Body of pancreas (tissue), 4 donors: ENCODE measurements around the gene TNKS1BP1. TPM values are rescaled to one million over a fixed set of nuclear protein-coding genes. Genes with fewer than 3 reads are reported as not detected.

Source experiments
- ATAC-seq: fragments of 150-250 bp; one replicate; pipeline ENCODE4 v1.9.1; 2016
- DNase-seq, 4 donors: peaks; one replicate each; pipeline ENCODE4 v3.0.0-alpha.2; 2019
- H3K27ac ChIP-seq, 4 donors: fragments of 200-600 bp; sonication (generic); 1 replicate in 3 of 4; 2 replicates in 1 of 4; pipeline versions ENCODE4 v1.5.1 to v1.6.1; 2016 to 2019; ENCODE audit warnings: mild to moderate bottlenecking in 1 of 4, mixed read lengths in 1 of 4, moderate library complexity in 1 of 4
- H3K27me3 ChIP-seq, 2 donors: fragments of 200-600 bp; sonication (generic); one replicate each; pipeline ENCODE4 v1.6.0; 2016; ENCODE audit warnings: mild to moderate bottlenecking in 1 of 2
- H3K36me3 ChIP-seq, 2 donors: fragments of 200-600 bp; sonication (generic); replicated peaks in 1 of 2; 2 replicates each; pipeline ENCODE4 v1.5.1; 2016; ENCODE audit warnings: low read depth in 2 of 2; ENCODE audit not compliant: insufficient read depth in 1 of 2
- H3K4me1 ChIP-seq: fragments of 200-600 bp; sonication (generic); one replicate; pipeline ENCODE4 v1.6.0; 2016
- H3K4me3 ChIP-seq, 2 donors: fragments of 200-600 bp; sonication (generic); 1 replicate in 1 of 2; 2 replicates in 1 of 2; pipeline ENCODE4 v1.5.1; 2016 to 2019
- H3K9me3 ChIP-seq, 3 donors: fragments of 200-600 bp; sonication (generic); 1 replicate in 2 of 3; 2 replicates in 1 of 3; pipeline ENCODE4 v1.5.1; 2016
- POLR2A ChIP-seq, 3 donors: fragments of 450-650 bp; IDR thresholded peaks; one replicate each; pipeline ENCODE4 v1.6.1; 2016; ENCODE audit warnings: antibody characterized with exemption in 3 of 3, mild to moderate bottlenecking in 2 of 3
- WGBS, 2 donors: methylation state at CpG; one replicate each; pipeline ENCODE4 v1.1.5; 2017; 5-methylcytosine and 5-hydroxymethylcytosine counted together
- intact Hi-C: fragments of 100-400 bp; cut with DNase I; formaldehyde crosslinking; loops from one replicate; pipeline ENCODE4 v1.15.1; 2023
- total RNA-seq, 2 donors: library from RNA; depleted of rRNA; stranded (reverse); fragments of >200 nt; gene quantifications; one replicate each; pipeline ENCODE4 v1.1.0, GENCODE V29; 2016
- TF ChIP-seq, protein P1 (sequence below), 7 experiments: fragments of 450-650 bp in 4 of 7; fragments of 200-600 bp in 3 of 7; sonication (generic) in 3 of 7; IDR thresholded peaks; one replicate each; pipeline ENCODE4 v1.5.1; 2016 to 2019; ENCODE audit warnings: antibody characterized with exemption in 7 of 7

TNKS1BP1 gene
- total RNA-seq, 2 donors from 2014 or later = 83.5 to 115 TPM

DNA sequence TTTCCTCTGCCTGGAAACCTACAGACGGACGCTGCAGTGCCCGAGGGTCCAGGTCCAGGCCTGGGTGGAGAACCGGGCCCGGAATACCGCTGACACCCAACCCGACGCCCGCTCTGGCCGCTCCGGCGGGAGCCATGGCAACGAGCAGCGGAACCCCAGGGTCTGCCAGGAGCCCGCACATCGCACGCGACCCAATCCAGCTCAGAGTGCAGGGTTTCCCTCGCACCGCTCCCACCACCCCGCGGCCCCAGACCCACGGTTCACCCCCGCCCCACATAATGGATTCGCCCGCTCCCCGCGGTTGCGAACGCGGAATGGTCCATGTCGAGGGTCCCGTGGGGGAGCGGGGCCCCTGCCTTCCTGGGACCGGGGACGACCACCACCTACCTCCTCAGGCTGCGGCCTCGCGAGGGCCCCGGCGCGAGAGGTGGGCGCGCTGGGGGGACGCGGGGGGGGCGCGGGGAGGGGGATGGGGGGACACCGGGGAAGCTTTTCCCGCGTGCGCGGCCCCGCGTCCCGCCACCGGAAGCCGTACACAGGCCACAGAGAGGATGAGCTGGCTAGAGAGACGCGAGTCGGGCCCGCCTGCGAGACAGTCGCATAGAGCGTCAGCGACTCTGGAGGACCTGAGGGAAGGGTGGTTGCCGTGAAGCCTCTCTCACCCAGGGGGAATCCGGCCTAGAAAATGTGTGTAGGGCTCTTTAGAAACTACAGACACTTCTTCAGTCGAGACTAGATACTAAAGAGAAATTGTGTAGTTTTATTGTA lies 10.8 kb upstream of the TNKS1BP1 start, which contains the start of gene SSRP1:
Gene SSRP1, minus strand, starts transcription at position 550 of the 768 bp plus-strand sequence. CDS start 771 bp downstream, outside the sequence.
- peaks cover 19% of the 10 kb centered on the region for H3K4me1 ChIP-seq
- peaks cover 0 to 12% of the 10 kb centered on the region in 2 donors for H3K36me3 ChIP-seq
- ATAC-seq (peak; percentile 97), DNase-seq (peak; percentile 85 to 91 (median 88))
- H3K4me3 ChIP-seq = peak within 1 kb of the TSS; percentile 79
- WGBS, 2 donors = 0% methylated on average over 8 to 67 of the region's 69 CpGs
- TF ChIP-seq POLR2A (IDR thresholded peaks at IDR 0.05) = peak; percentile 10 to 77 (median 73)
- TF ChIP-seq, protein P1, sequence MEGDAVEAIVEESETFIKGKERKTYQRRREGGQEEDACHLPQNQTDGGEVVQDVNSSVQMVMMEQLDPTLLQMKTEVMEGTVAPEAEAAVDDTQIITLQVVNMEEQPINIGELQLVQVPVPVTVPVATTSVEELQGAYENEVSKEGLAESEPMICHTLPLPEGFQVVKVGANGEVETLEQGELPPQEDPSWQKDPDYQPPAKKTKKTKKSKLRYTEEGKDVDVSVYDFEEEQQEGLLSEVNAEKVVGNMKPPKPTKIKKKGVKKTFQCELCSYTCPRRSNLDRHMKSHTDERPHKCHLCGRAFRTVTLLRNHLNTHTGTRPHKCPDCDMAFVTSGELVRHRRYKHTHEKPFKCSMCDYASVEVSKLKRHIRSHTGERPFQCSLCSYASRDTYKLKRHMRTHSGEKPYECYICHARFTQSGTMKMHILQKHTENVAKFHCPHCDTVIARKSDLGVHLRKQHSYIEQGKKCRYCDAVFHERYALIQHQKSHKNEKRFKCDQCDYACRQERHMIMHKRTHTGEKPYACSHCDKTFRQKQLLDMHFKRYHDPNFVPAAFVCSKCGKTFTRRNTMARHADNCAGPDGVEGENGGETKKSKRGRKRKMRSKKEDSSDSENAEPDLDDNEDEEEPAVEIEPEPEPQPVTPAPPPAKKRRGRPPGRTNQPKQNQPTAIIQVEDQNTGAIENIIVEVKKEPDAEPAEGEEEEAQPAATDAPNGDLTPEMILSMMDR (IDR thresholded peaks at IDR 0.05) = peak in 1 of 7 experiments; percentile 12
- peak within 1 kb of the TSS; percentile 70 to 87 (median 80) for H3K27ac ChIP-seq
- no peaks in the 10 kb centered on the region for H3K9me3 ChIP-seq
- intact Hi-C loops = no loop called here
- no peaks in the 10 kb centered on the region for H3K27me3 ChIP-seq

DNA sequence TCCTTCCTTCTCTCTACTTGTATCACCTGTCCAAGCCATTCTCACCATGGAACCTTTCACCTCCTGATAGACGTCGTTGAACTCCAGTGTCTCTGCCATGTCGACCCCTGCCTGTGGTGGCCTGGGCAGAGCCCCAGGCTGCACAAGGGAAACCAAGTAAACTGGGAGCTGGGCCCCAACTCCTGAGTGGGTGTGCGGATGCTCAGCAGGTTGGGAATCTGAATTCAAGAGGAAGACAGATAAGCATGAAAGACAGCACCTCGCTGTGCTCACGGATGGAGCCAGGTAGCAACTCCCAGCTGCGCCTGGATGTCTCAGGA lies 10.2 kb upstream of the TNKS1BP1 start:
- H3K36me3 ChIP-seq = peaks cover 0 to 17% of the 10 kb centered on the region in 2 donors
- no peak for ATAC-seq

DNA sequence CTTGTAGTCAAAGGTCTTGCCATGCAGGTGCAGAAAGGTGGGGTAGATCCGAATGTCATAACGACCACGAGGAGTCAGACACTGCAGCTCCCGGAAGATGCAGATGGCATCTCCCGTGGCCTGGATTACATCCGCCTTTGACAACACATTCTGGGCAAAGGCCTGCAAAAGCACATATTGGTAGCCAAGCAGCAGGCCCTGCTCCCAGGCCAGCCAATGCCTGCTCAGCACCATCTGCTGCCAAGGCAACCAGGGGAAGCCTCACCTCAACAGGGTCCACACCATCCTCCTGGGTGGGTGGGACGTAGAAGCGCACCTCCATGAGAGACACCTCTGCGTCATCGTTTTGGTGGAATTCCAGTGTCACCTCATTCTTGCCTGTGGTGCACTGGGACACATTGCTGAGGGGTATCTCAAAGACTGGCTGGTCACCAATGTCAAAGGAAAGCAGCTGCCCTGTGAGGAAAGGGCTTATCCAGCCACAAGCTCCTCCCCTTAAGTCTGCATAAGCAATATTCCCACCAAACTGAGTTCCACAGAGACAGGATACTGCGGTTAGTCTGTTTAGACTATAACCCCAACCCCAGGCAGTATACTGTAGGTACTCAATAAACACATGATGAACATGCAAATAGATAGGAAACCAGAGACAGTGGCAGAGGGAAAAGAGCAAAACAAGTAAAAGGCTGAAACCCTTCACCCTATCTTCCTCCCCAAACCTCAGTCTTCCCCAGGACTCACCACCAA lies 8.1 kb upstream of the TNKS1BP1 start:
- 87 to 90% methylated on average over 9 to 11 of the region's 11 CpGs for WGBS, 2 donors
- Histone ChIP-seq H3K4me3 (no peak overlapping the region), H3K9me3 (no peaks in the 10 kb centered on the region), H3K4me1 (peaks cover 19% of the 10 kb centered on the region), H3K27me3 (no peaks in the 10 kb centered on the region), H3K36me3 (peaks cover 0 to 29% of the 10 kb centered on the region in 2 donors), H3K27ac (no peak overlapping the region)
- intact Hi-C loops = no loop called here
- no peak for DNase-seq
- no peak for ATAC-seq
- TF ChIP-seq, protein P1 (IDR thresholded peaks at IDR 0.05) = no peak
- no peak for TF ChIP-seq POLR2A (IDR thresholded peaks at IDR 0.05)

More for the DNA sequence above, 10.2 kb upstream of the TNKS1BP1 start:
- Histone ChIP-seq H3K4me1 (peaks cover 19% of the 10 kb centered on the region), H3K27ac (peak overlapping the region; percentile 70 to 87 (median 80)), H3K9me3 (no peaks in the 10 kb centered on the region), H3K4me3 (peak overlapping the region; percentile 79), H3K27me3 (no peaks in the 10 kb centered on the region)
- intact Hi-C loops = no loop called here
- TF ChIP-seq POLR2A (IDR thresholded peaks at IDR 0.05) = peak in 1 of 3 donors; percentile 4
- TF ChIP-seq, protein P1 (IDR thresholded peaks at IDR 0.05) = no peak
- DNase-seq = no peak
- 2 to 5% methylated on average over 7 of the region's 7 CpGs for WGBS, 2 donors

DNA sequence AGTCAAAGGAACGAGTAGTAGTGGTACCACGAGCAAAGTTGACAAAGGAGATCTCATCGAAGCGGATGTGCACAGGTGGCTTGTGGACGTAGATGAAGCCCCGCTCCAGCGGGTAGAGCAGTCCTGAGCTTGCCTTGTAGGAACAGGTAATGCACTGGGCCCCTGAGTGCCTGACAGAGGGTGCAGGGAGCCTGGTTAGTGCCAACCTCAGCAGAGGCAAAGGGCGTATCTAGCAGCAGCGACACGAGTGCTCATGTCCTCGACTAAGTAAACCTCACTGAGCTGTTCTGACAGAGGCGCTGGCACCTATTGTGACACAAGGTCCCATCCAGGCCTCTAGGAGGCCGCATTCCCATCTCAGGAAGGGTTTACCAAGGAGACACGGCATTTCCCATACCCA lies 7.0 kb upstream of the TNKS1BP1 start:
- ATAC-seq (no peak), DNase-seq (no peak)
- peaks cover 0 to 35% of the 10 kb centered on the region in 2 donors for H3K36me3 ChIP-seq
- no peak overlapping the region for H3K4me3 ChIP-seq
- no peak overlapping the region for H3K27ac ChIP-seq
- H3K9me3 ChIP-seq = no peaks in the 10 kb centered on the region
- no peak for TF ChIP-seq POLR2A (IDR thresholded peaks at IDR 0.05)
- TF ChIP-seq, protein P1 (IDR thresholded peaks at IDR 0.05) = no peak
- no peaks in the 10 kb centered on the region for H3K27me3 ChIP-seq
- intact Hi-C loops = no loop called here
- H3K4me1 ChIP-seq = peaks cover 19% of the 10 kb centered on the region
- WGBS, 2 donors = 86 to 95% methylated on average over 9 to 14 of the region's 14 CpGs
